ENCODE results near the gene TPCN2.
A peak's percentile ranks its signal among the peaks of the same experiment; 100 is the strongest.

The TPCN2 gene

DNA sequence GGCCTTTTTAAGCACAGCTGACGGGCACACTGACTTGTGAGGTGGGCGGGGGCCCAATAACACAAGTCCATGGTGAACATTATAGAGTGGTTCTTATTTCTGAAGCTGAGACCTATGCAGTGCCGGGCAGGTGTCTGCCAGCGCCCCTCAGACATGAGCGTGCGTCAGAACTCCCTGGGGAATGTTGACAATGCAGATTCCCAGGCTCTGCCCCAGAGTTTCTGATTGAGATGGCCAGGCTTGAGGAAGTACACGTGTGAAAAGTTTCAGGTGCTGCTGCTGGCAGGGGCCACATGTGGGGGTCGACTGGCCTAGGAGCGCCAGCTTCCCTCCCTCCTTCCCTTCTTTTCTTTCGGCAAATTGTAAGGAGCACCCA lies 46.2 kb downstream of the TPCN2 start:
- DNase-seq (ENCODE audit: low read depth): no peak

- no peak for DNase-seq (ENCODE audit: low read depth)
Observed at GRCh38 chr11:69095300-69095699, 46.6 kb downstream of the TPCN2 start.

GRCh38 chr11:69096473-69096872 lies 47.7 kb downstream of the TPCN2 start:
- DNase-seq (ENCODE audit: low read depth): no peak

- DNase-seq (ENCODE audit: low read depth): no peak
Observed at GRCh38 chr11:69097263-69097662, 48.5 kb downstream of the TPCN2 start.

DNA sequence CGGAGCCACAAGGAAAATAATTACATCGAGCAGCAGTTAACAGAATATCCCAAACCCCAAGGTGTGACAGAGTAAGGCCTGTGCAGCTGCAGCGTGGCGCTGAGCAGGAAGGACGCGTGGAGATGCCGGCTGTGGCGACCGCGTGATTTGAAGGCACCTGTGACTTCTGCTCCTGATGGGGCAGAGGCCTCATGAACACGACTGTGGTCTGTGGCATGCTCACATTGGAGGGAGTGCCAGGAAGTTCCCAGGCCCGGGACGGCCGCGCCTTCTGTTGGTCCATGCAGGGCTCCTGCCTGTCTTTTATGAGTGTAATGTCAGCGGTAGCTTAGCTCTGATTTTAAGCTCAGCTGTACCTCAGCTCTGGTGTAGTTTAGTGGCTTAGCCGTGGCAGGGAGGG lies 50.4 kb downstream of the TPCN2 start:
- no peak for DNase-seq (ENCODE audit: low read depth)

- no peak for DNase-seq (ENCODE audit: low read depth)
Observed at GRCh38 chr11:69100454-69101114, 51.9 kb downstream of the TPCN2 start.

GRCh38 chr11:69101115-69101791 lies 52.5 kb downstream of the TPCN2 start:
- DNase-seq (ENCODE audit: low read depth): peak; percentile 70

GRCh38 chr11:69101792-69102695 lies 53.3 kb downstream of the TPCN2 start:
- DNase-seq (ENCODE audit: low read depth): no peak

DNA sequence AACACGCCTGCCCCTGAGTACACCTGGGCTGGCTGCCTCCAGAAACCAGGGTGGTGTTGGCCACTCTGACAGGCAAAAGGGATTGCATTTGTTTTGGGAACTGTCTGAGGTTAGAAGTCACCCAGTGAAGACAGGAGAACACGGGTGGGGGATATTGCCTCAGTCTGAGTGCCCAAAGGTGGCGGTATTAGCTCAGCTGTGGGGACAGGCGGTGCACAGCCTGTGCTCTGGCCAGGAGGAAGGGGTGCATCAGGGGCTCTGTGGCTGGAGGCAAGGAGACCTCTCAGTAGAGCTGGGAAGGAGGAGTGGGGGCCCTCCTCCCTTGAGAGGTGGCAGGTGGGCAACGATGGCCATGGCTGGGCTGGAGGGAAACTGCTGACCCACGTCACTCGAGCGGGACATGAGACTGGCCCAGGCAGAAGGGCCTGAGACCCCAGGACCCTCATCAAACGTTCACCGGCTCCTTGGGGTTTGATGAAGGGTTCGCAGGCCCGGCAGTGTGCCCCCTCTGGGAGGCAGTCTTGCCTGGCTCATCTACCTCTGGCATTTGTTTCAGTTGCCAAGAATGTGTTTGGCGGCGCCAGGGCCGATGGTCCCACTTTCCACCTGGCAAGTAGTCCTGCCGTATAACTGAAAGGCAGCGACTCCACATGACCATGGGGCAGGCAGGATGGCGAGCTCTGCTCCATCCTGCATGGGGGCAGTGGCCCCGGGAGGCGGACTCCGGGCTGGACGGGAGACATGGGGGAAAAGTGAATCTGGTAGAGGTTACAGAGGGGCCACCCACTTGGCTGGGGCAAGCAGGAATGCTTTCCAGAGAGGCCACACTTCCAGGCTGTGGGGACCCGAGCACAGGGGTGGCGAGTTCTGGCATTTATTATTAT lies 54.2 kb downstream of the TPCN2 start:
- DNase-seq (ENCODE audit: low read depth): no peak

DNA sequence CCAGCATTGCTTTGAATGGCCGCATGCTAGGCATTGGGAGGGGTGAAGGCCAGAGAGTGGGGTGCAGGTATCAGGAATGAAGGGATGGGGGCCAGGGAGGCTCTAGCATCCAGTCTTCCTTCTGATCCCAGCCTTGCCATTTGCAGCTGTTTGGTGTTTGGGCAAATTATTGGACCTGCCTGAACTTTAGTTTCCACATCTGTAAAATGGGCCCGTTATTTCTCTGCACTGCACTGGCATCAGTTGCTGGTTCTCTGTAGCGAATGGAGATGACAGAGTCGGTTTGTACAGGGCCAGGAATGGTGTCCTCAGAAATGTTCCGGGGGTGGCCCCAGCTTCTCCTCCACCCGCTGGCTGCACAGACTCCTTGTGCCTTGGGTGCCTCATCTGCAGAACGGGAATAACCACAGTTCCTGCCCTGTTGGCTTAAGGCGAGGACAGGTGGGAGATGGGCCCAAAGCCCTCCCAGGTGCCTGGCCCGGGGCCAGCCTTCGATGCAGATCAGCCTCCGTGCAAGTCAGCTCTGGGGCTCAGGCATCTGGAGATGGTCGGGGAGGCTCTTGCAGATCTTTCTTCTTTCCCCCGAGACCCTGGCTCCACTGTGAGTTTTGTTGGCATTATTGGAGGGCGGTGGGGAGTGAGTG lies 55.6 kb downstream of the TPCN2 start:
- no peak for DNase-seq (ENCODE audit: low read depth)

DNA sequence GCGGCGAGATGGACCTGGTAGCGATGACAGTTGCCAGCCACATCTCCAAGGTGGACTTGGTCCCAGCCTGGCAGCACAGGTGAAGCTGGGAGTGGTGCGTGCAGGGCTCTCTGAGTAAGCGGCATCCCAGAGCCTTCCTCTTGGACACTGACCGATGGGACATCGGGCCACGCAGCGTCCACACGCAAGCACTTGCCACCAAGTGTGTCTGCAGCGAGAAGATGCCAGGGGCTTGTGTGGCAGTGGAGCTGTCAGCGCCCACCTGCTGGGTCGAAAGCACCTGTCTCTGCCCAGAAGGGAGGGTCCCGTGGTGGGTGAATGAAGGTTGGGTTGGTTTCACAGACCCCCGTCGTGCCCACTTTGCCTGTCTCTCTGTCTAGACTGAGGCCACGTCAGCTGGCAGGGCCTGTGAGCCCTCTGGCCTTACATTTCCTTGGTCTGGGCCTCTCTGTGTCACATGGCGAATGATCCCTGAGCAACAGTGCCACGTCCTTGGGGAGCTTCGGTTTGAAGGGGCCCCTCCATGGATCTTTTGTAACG lies 56.2 kb downstream of the TPCN2 start:
- no peak for DNase-seq (ENCODE audit: low read depth)

DNA sequence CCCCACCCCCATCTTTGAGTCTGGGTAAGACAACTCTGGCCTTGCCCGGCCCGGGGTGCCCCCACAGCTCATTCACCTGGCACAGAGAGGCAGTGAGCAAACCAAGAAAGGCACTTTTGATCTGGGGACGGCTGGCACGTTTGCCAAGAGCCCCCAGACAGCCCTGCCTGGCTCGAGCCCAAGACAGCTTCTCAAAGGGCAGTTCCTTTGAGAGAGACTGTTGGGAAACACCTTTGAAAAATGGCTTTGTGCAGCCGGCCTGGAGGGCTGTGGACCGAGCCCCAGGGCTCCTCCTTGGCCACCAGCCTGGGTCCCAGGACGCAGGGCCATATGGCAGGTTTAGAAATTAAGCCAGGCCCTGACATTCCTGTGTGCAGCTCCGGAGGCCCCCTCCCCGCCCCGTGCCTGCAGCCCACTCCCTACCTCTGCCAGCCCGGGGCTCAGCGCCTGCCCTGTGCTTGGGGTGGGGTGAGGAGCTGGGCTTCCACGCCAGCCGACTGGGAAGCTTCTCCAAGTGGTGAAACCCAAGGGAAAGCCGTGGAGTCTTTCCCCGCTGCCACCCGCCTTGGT lies 56.8 kb downstream of the TPCN2 start:
- no peak for DNase-seq (ENCODE audit: low read depth)

GRCh38 chr11:69106031-69106811 lies 57.5 kb downstream of the TPCN2 start:
- no peak for DNase-seq (ENCODE audit: low read depth)

DNA sequence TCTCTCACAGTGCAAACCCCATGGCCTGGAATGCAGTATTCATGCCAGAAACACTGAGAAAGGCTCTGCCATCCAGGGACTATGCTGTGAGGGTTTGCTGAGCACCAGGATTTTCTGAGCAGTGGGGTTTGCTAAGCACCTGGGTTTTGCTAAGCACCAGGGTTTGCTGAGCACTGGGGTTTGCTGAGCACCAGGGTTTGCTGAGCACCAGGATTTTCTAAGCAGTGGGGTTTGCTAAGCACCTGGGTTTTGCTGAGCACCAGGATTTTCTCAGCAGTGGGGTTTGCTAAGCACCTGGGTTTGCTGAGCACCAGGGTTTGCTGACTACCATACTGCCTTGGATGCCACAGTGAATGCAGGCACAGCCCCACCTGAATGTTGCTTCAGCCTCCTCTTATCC lies 58.7 kb downstream of the TPCN2 start:
- no peak for DNase-seq (ENCODE audit: low read depth)

DNA sequence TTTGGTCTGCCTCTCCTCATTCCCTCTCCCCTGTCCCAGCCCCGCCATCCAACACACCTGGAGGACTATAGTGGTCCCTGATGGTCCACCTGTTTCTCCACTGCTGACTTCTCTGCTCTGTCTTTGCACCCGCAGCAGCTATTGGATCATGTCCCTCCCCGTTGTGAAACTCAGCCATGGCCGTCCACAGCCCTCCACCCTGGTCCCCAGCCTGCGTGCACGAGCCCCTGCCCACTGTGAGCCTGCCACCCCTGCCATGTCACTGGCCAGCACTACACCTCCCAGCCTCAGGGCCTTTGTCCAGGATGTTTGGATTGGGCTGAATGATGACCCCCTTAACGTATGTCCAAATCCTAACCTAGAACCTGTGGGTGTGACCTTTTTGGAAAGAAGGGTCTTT lies 59.3 kb downstream of the TPCN2 start:
- no peak for DNase-seq (ENCODE audit: low read depth)

GRCh38 chr11:69108559-69108958 lies 59.8 kb downstream of the TPCN2 start:
- no peak for DNase-seq (ENCODE audit: low read depth)

DNA sequence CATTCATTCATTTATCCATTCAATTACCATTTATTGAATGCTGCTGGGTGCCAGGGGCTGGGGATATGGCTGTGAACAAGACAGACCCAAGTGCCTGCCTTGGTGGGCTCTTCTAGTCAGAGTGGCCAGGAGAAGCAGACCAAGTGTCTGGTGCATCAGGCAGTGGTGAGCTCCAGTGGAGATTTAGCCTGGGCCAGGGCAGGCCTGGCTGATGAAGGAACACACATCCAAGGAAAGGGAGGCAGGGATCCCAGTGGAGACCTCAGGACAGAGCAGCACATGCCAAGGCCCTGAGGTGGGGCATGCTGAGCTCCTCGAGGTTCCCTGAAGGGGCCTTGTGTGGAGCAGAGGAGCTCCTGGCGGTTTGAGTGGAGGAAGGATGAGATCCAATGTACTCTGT lies 60.4 kb downstream of the TPCN2 start:
- no peak for DNase-seq (ENCODE audit: low read depth)

- DNase-seq (ENCODE audit: low read depth): no peak
Observed at GRCh38 chr11:69110451-69110850, 61.7 kb downstream of the TPCN2 start.

GRCh38 chr11:69111624-69112542 lies 63.2 kb downstream of the TPCN2 start:
- DNase-seq (ENCODE audit: low read depth): no peak
